ENCODE measurements around the gene FUT1. TPM values are rescaled to one million over a fixed set of nuclear protein-coding genes. Genes with fewer than 3 reads are reported as not detected.

Gene FUT1
- total and polyA plus RNA-seq, 4 experiments from 2014 or later = 0.11 to 0.32 (median 0.22) TPM; not detected in 1

- H3K27ac ChIP-seq (ENCODE audit: low read depth, low read length) = no peak overlapping the region
- H3K36me3 ChIP-seq (ENCODE audit: insufficient read depth, low read length) = no peaks in the 10 kb centered on the region
- Mint-ChIP-seq H3K36me3 (peaks cover 21 to 25% of the 10 kb centered on the region in 2 donors), H3K27me3 (no peaks in the 10 kb centered on the region), H3K4me3 (no peak overlapping the region), H3K9me3 (no peaks in the 10 kb centered on the region), H3K4me1 (peaks cover 0 to 14% (median 7%) of the 10 kb centered on the region in 4 donors), H3K27ac (no peak overlapping the region)
- DNase-seq = no peak
- intact Hi-C loops (cut with micrococcal nuclease) = no loop called here
- no peaks in the 10 kb centered on the region for H3K9me3 ChIP-seq (ENCODE audit: control insufficient read depth in 1 of 2, low read length in 2 of 2)
- no peak overlapping the region for H3K4me3 ChIP-seq (ENCODE audit: low read length in 2 of 2)
- peaks cover 10% of the 10 kb centered on the region for H3K4me1 ChIP-seq (ENCODE audit: insufficient read depth, low read length)
- H3K27me3 ChIP-seq (ENCODE audit: insufficient read depth, low read length) = no peaks in the 10 kb centered on the region
- POLR2A ChIA-PET (ENCODE audit: partially characterized antibody) = no interaction called here
- CTCF ChIA-PET (ENCODE audit: partially characterized antibody) = no interaction called here
These were observed 44.0 kb downstream of the FUT1 start for GRCh38 chr19:48708471-48708870.

GRCh38 chr19:48705431-48705830 is 47.0 kb downstream of the FUT1 start:
- peaks cover 0 to 2% (median 0%) of the 10 kb centered on the region in 8 donors for H3K9me3 Mint-ChIP-seq

DNA sequence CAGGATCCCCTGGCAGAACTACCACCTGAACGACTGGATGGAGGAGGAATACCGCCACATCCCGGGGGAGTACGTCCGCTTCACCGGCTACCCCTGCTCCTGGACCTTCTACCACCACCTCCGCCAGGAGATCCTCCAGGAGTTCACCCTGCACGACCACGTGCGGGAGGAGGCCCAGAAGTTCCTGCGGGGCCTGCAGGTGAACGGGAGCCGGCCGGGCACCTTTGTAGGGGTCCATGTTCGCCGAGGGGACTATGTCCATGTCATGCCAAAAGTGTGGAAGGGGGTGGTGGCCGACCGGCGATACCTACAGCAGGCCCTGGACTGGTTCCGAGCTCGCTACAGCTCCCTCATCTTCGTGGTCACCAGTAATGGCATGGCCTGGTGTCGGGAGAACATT is 49.1 kb downstream of the FUT1 start:
- Mint-ChIP-seq H3K4me3 (no peak overlapping the region), H3K27ac (no peak overlapping the region), H3K36me3 (peaks cover 30 to 42% of the 10 kb centered on the region in 2 donors), H3K9me3 (peaks cover 0 to 2% (median 0%) of the 10 kb centered on the region in 8 donors), H3K4me1 (peaks cover 0 to 3% (median 1%) of the 10 kb centered on the region in 4 donors), H3K27me3 (no peaks in the 10 kb centered on the region)
- intact Hi-C loops (cut with micrococcal nuclease) = no loop called here
- H3K27me3 ChIP-seq (ENCODE audit: insufficient read depth, low read length) = no peaks in the 10 kb centered on the region
- DNase-seq = no peak
- H3K9me3 ChIP-seq (ENCODE audit: control insufficient read depth in 1 of 2, low read length in 2 of 2) = no peaks in the 10 kb centered on the region
- no peak overlapping the region for H3K27ac ChIP-seq (ENCODE audit: low read depth, low read length)
- no peaks in the 10 kb centered on the region for H3K4me1 ChIP-seq (ENCODE audit: insufficient read depth, low read length)
- H3K4me3 ChIP-seq (ENCODE audit: low read length in 2 of 2) = no peak overlapping the region
- no peaks in the 10 kb centered on the region for H3K36me3 ChIP-seq (ENCODE audit: insufficient read depth, low read length)
- ChIA-PET POLR2A (ENCODE audit: partially characterized antibody) (no interaction called here), CTCF (ENCODE audit: partially characterized antibody) (no interaction called here)

More at GRCh38 chr19:48705431-48705830, 47.0 kb downstream of the FUT1 start:
- Mint-ChIP-seq H3K27ac (peak overlapping the region in 1 of 7 donors; percentile 53), H3K4me3 (no peak overlapping the region), H3K36me3 (peaks cover 31 to 39% of the 10 kb centered on the region in 2 donors), H3K4me1 (peaks cover 2 to 7% (median 4%) of the 10 kb centered on the region in 4 donors), H3K27me3 (no peaks in the 10 kb centered on the region)
- Histone ChIP-seq H3K27me3 (ENCODE audit: insufficient read depth, low read length) (no peaks in the 10 kb centered on the region), H3K4me1 (ENCODE audit: insufficient read depth, low read length) (no peaks in the 10 kb centered on the region), H3K9me3 (ENCODE audit: control insufficient read depth in 1 of 2, low read length in 2 of 2) (no peaks in the 10 kb centered on the region), H3K4me3 (ENCODE audit: low read length in 2 of 2) (no peak overlapping the region), H3K36me3 (ENCODE audit: insufficient read depth, low read length) (no peaks in the 10 kb centered on the region), H3K27ac (ENCODE audit: low read depth, low read length) (no peak overlapping the region)
- intact Hi-C loops (cut with micrococcal nuclease) = no loop called here
- CTCF ChIA-PET (ENCODE audit: partially characterized antibody) = no interaction called here
- POLR2A ChIA-PET (ENCODE audit: partially characterized antibody) = no interaction called here
- DNase-seq = no peak

- no peaks in the 10 kb centered on the region for H3K36me3 ChIP-seq (ENCODE audit: insufficient read depth, low read length)
- Mint-ChIP-seq H3K4me3 (no peak overlapping the region), H3K9me3 (peaks cover 0 to 2% (median 0%) of the 10 kb centered on the region in 8 donors), H3K36me3 (peaks cover 30 to 42% of the 10 kb centered on the region in 2 donors), H3K27me3 (peaks cover 0 to 4% of the 10 kb centered on the region in 2 donors), H3K27ac (no peak overlapping the region), H3K4me1 (peaks cover 0 to 3% (median 1%) of the 10 kb centered on the region in 4 donors)
- no peaks in the 10 kb centered on the region for H3K27me3 ChIP-seq (ENCODE audit: insufficient read depth, low read length)
- no peaks in the 10 kb centered on the region for H3K4me1 ChIP-seq (ENCODE audit: insufficient read depth, low read length)
- H3K27ac ChIP-seq (ENCODE audit: low read depth, low read length) = no peak overlapping the region
- CTCF ChIA-PET (ENCODE audit: partially characterized antibody) = no interaction called here
- H3K4me3 ChIP-seq (ENCODE audit: low read length in 2 of 2) = no peak overlapping the region
- H3K9me3 ChIP-seq (ENCODE audit: control insufficient read depth in 1 of 2, low read length in 2 of 2) = no peaks in the 10 kb centered on the region
- POLR2A ChIA-PET (ENCODE audit: partially characterized antibody) = no interaction called here
- intact Hi-C loops (cut with micrococcal nuclease) = no loop called here
- DNase-seq = no peak
These were observed 49.7 kb downstream of the FUT1 start for GRCh38 chr19:48702701-48703100.

DNA sequence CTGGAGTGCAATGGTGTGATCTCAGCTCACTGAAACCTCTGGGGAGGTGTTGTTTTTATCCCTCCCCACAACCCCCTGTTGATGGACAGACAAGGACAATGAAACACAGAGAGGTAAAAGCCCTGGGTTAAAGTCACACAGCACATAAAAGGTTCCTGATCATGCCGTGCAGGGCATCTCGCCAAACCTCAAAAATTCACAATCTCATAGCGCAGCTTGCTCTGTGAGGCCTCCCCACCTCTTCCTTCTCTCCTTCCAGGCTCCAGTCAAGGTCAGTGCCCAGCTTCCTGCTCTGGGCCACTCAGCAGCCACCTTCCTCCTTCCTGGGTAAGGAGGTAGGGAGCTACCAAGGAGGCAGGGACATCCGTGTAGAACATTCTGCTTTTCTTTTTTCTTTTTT is 54.4 kb downstream of the FUT1 start:
- ChIA-PET POLR2A (ENCODE audit: partially characterized antibody) (no interaction called here), CTCF (ENCODE audit: partially characterized antibody) (no interaction called here)
- H3K36me3 Mint-ChIP-seq = peaks cover 12 to 16% of the 10 kb centered on the region in 2 donors
- peaks cover 3 to 17% (median 7%) of the 10 kb centered on the region in 4 donors for H3K4me1 Mint-ChIP-seq
- H3K27me3 Mint-ChIP-seq = peaks cover 0 to 8% of the 10 kb centered on the region in 2 donors
- Histone ChIP-seq H3K36me3 (ENCODE audit: insufficient read depth, low read length) (no peaks in the 10 kb centered on the region), H3K9me3 (ENCODE audit: control insufficient read depth in 1 of 2, low read length in 2 of 2) (no peaks in the 10 kb centered on the region), H3K4me3 (ENCODE audit: low read length in 2 of 2) (no peak overlapping the region), H3K27me3 (ENCODE audit: insufficient read depth, low read length) (peaks cover 7% of the 10 kb centered on the region), H3K4me1 (ENCODE audit: insufficient read depth, low read length) (peaks cover 7% of the 10 kb centered on the region), H3K27ac (ENCODE audit: low read depth, low read length) (no peak overlapping the region)
- no peak for DNase-seq
- H3K4me3 Mint-ChIP-seq = no peak overlapping the region
- peaks cover 0 to 2% (median 0%) of the 10 kb centered on the region in 8 donors for H3K9me3 Mint-ChIP-seq
- intact Hi-C loops (cut with micrococcal nuclease) = no loop called here
- no peak overlapping the region for H3K27ac Mint-ChIP-seq

Other genes with a start within 250 kb of the FUT1 start
- 10 to 100 TPM; 18.5 to 20.6 TPM for gene LMTK3, start 240.8 kb downstream of the FUT1 start, total RNA-seq
- under 1 TPM in 1 of 2 donors, not detected in 1; 0.17 TPM for gene LMTK3, start 240.8 kb downstream of the FUT1 start, polyA plus RNA-seq
- gene SULT2B1, start 200.5 kb downstream of the FUT1 start, total RNA-seq = not detected
- gene SULT2B1, start 200.5 kb downstream of the FUT1 start, polyA plus RNA-seq = under 1 TPM in 1 of 2 donors, not detected in 1; 0.13 TPM
- not detected for gene SPACA4, start 145.9 kb downstream of the FUT1 start, total RNA-seq
- gene SPACA4, start 145.9 kb downstream of the FUT1 start, polyA plus RNA-seq = not detected
- gene FAM83E, start 137.6 kb downstream of the FUT1 start, total RNA-seq = 1 to 10 TPM; 4.3 to 5.3 TPM
- not detected for gene FAM83E, start 137.6 kb downstream of the FUT1 start, polyA plus RNA-seq
- gene RPL18, start 133.5 kb downstream of the FUT1 start, total RNA-seq = 1,000 to 10,000 TPM; 2,357 to 2,448 TPM
- 1,000 to 10,000 TPM; 2,084 to 2,180 TPM for gene RPL18, start 133.5 kb downstream of the FUT1 start, polyA plus RNA-seq
- gene SPHK2, start 133.1 kb downstream of the FUT1 start, total RNA-seq = 10 to 100 TPM; 25.0 to 29.1 TPM
- gene SPHK2, start 133.1 kb downstream of the FUT1 start, polyA plus RNA-seq = 1 to 10 TPM; 6.0 to 8.4 TPM
- gene DBP, start 115.3 kb downstream of the FUT1 start, total RNA-seq = 10 to 100 TPM; 62.6 to 69.5 TPM
- gene DBP, start 115.3 kb downstream of the FUT1 start, polyA plus RNA-seq = 100 to 1,000 TPM in 1 of 2 donors, 10 to 100 TPM in 1; 37.4 to 113 TPM
- 10 to 100 TPM; 13.7 to 15.4 TPM for gene CA11, start 106.5 kb downstream of the FUT1 start, total RNA-seq
- gene CA11, start 106.5 kb downstream of the FUT1 start, polyA plus RNA-seq = 1 to 10 TPM; 5.0 to 9.4 TPM
- gene NTN5, start 79.6 kb downstream of the FUT1 start, total RNA-seq = 1 to 10 TPM; 2.3 to 3.3 TPM
- gene NTN5, start 79.6 kb downstream of the FUT1 start, polyA plus RNA-seq = under 1 TPM in 1 of 2 donors, not detected in 1; 0.62 TPM
- not detected for gene FUT2, start 56.7 kb downstream of the FUT1 start, total RNA-seq
- gene FUT2, start 56.7 kb downstream of the FUT1 start, polyA plus RNA-seq = under 1 TPM; 0.11 to 0.59 TPM
- gene MAMSTR, start 32.9 kb downstream of the FUT1 start, total RNA-seq = 1 to 10 TPM; 2.1 to 2.5 TPM
- gene MAMSTR, start 32.9 kb downstream of the FUT1 start, polyA plus RNA-seq = under 1 TPM; 0.71 to 0.73 TPM
- under 1 TPM in 1 of 2 experiments, not detected in 1; 0.22 TPM for gene RASIP1, start 12.0 kb downstream of the FUT1 start, total RNA-seq
- gene RASIP1, start 12.0 kb downstream of the FUT1 start, polyA plus RNA-seq = under 1 TPM; 0.10 to 0.25 TPM
- gene IZUMO1, start 5.7 kb downstream of the FUT1 start, total RNA-seq = not detected
- gene IZUMO1, start 5.7 kb downstream of the FUT1 start, polyA plus RNA-seq = not detected
- gene FGF21, start 2.9 kb upstream of the FUT1 start, total RNA-seq = not detected
- not detected for gene FGF21, start 2.9 kb upstream of the FUT1 start, polyA plus RNA-seq
- 10 to 100 TPM; 25.9 to 30.1 TPM for gene BCAT2, start 58.4 kb upstream of the FUT1 start, total RNA-seq
- 10 to 100 TPM; 19.0 to 28.8 TPM for gene BCAT2, start 58.4 kb upstream of the FUT1 start, polyA plus RNA-seq
- gene HSD17B14, start 83.8 kb upstream of the FUT1 start, total RNA-seq = under 1 TPM; 0.35 to 0.75 TPM
- gene HSD17B14, start 83.8 kb upstream of the FUT1 start, polyA plus RNA-seq = 1 to 10 TPM in 1 of 2 donors, under 1 TPM in 1; 0.32 to 1.1 TPM
- 1 to 10 TPM; 2.8 to 6.6 TPM for gene PLEKHA4, start 116.0 kb upstream of the FUT1 start, total RNA-seq
- 1 to 10 TPM; 2.3 to 7.5 TPM for gene PLEKHA4, start 116.0 kb upstream of the FUT1 start, polyA plus RNA-seq
- 10 to 100 TPM; 67.0 to 69.8 TPM for gene PPP1R15A, start 119.8 kb upstream of the FUT1 start, total RNA-seq
- gene PPP1R15A, start 119.8 kb upstream of the FUT1 start, polyA plus RNA-seq = 10 to 100 TPM; 79.6 to 83.3 TPM
- gene TULP2, start 146.1 kb upstream of the FUT1 start, total RNA-seq = not detected
- gene TULP2, start 146.1 kb upstream of the FUT1 start, polyA plus RNA-seq = not detected
- 100 to 1,000 TPM; 132 to 145 TPM for gene NUCB1, start 147.7 kb upstream of the FUT1 start, total RNA-seq
- 100 to 1,000 TPM in 1 of 2 donors, 10 to 100 TPM in 1; 65.3 to 126 TPM for gene NUCB1, start 147.7 kb upstream of the FUT1 start, polyA plus RNA-seq
- 1 to 10 TPM; 1.2 to 1.6 TPM for gene DHDH, start 181.1 kb upstream of the FUT1 start, total RNA-seq
- gene DHDH, start 181.1 kb upstream of the FUT1 start, polyA plus RNA-seq = 1 to 10 TPM in 1 of 2 donors, under 1 TPM in 1; 0.60 to 1.2 TPM
- 100 to 1,000 TPM; 173 to 183 TPM for gene BAX, start 202.2 kb upstream of the FUT1 start, total RNA-seq
- gene BAX, start 202.2 kb upstream of the FUT1 start, polyA plus RNA-seq = 10 to 100 TPM; 56.5 to 66.8 TPM
- gene FTL, start 212.7 kb upstream of the FUT1 start, total RNA-seq = 1,000 to 10,000 TPM; 1,304 to 1,371 TPM
- 1,000 to 10,000 TPM; 3,537 to 4,474 TPM for gene FTL, start 212.7 kb upstream of the FUT1 start, polyA plus RNA-seq
- gene GYS1, start 240.7 kb upstream of the FUT1 start, total RNA-seq = 10 to 100 TPM; 56.2 to 56.4 TPM
- 10 to 100 TPM; 30.6 to 31.4 TPM for gene GYS1, start 240.7 kb upstream of the FUT1 start, polyA plus RNA-seq
- gene RUVBL2, start 241.2 kb upstream of the FUT1 start, total RNA-seq = 10 to 100 TPM; 27.9 to 28.5 TPM
- gene RUVBL2, start 241.2 kb upstream of the FUT1 start, polyA plus RNA-seq = 10 to 100 TPM; 48.6 to 51.9 TPM

All from CD4-positive, alpha-beta memory T cell (primary cell).